PFSK-1 (cell line): Measurements from ENCODE around the gene PLCL2.

Experiments used
- FOXP2 ChIP-seq: optimal IDR thresholded peaks from 2 replicates; pipeline ENCODE3; 2011; ENCODE audit warnings: borderline replicate concordance, control low read depth, inconsistent platforms; ENCODE audit not compliant: insufficient read depth; ENCODE audit errors: extremely low read length, extremely low read depth
- POLR2AphosphoS5 ChIP-seq: IDR thresholded peaks from 2 replicates; pipeline ENCODE4 v1.6.1; 2012; ENCODE audit warnings: low read depth, mild to moderate bottlenecking, control low read depth, low read length, moderate library complexity
- REST ChIP-seq, 2 experiments: IDR thresholded peaks; 2 replicates each; pipeline versions ENCODE4 v1.6.1 to v1.8.0; 2011 to 2012; ENCODE audit warnings: low read depth in 2 of 2, low read length in 2 of 2, control low read depth in 1 of 2, inconsistent platforms in 1 of 2, mild to moderate bottlenecking in 1 of 2, moderate library complexity in 1 of 2; ENCODE audit not compliant: insufficient read depth in 1 of 2
- SIN3A ChIP-seq: IDR thresholded peaks from 2 replicates; pipeline ENCODE4 v1.6.1; 2012; ENCODE audit warnings: mild to moderate bottlenecking, low read length, moderate library complexity, borderline replicate concordance; ENCODE audit not compliant: insufficient read depth
- TAF1 ChIP-seq: IDR thresholded peaks from 2 replicates; pipeline ENCODE4 v1.6.1; 2012; ENCODE audit warnings: low read length, control low read depth, borderline replicate concordance; ENCODE audit not compliant: insufficient read depth

PLCL2 gene

GRCh38 chr3:16849795-16850194, 35.0 kb upstream of the PLCL2 start:
- TF ChIP-seq POLR2AphosphoS5 (no peak), SIN3A (no peak), REST (IDR thresholded peaks at IDR 0.05; ENCODE audit: insufficient read depth in 1 of 2, low read depth in 2 of 2, low read length in 2 of 2) (no peak), TAF1 (no peak), FOXP2 (no peak)

- TF ChIP-seq TAF1 (no peak), SIN3A (no peak), POLR2AphosphoS5 (no peak), FOXP2 (no peak), REST (IDR thresholded peaks at IDR 0.05; ENCODE audit: insufficient read depth in 1 of 2, low read depth in 2 of 2, low read length in 2 of 2) (no peak)
These were observed 29.3 kb upstream of the PLCL2 start for GRCh38 chr3:16855497-16855896.

GRCh38 chr3:16860234-16860633, 24.5 kb upstream of the PLCL2 start:
- TF ChIP-seq SIN3A (no peak), FOXP2 (no peak), REST (IDR thresholded peaks at IDR 0.05; ENCODE audit: insufficient read depth in 1 of 2, low read depth in 2 of 2, low read length in 2 of 2) (no peak), TAF1 (no peak), POLR2AphosphoS5 (no peak)

GRCh38 chr3:16861432-16861831, 23.3 kb upstream of the PLCL2 start:
- no peak for TF ChIP-seq FOXP2
- TF ChIP-seq TAF1 = no peak
- TF ChIP-seq SIN3A = no peak
- no peak for TF ChIP-seq POLR2AphosphoS5
- no peak for TF ChIP-seq REST (IDR thresholded peaks at IDR 0.05; ENCODE audit: insufficient read depth in 1 of 2, low read depth in 2 of 2, low read length in 2 of 2)

- TF ChIP-seq FOXP2 (no peak), REST (IDR thresholded peaks at IDR 0.05; ENCODE audit: insufficient read depth in 1 of 2, low read depth in 2 of 2, low read length in 2 of 2) (no peak), SIN3A (no peak), TAF1 (no peak), POLR2AphosphoS5 (no peak)
These were observed 20.0 kb upstream of the PLCL2 start for GRCh38 chr3:16864610-16865313.
